NT2/D1 (cell line): Measurements from ENCODE around the gene LYPD6.

ENCODE experiments used
- DNase-seq: peaks from one replicate; pipeline ENCODE4 v3.0.0-alpha.2; 2011; ENCODE audit warnings: low read depth, low spot score
- H3K27me3 ChIP-seq: 2 replicates; pipeline ENCODE4 v1.6.0; 2011; ENCODE audit warnings: mild to moderate bottlenecking; ENCODE audit not compliant: insufficient read length, insufficient read depth
- H3K36me3 ChIP-seq: 2 replicates; pipeline ENCODE4 v1.6.1; 2011; ENCODE audit warnings: mild to moderate bottlenecking, low read length, mixed read lengths; ENCODE audit not compliant: insufficient read depth, insufficient read length
- H3K4me1 ChIP-seq: 2 replicates; pipeline ENCODE4 v1.5.1; 2011; ENCODE audit not compliant: insufficient read depth, insufficient read length
- H3K4me3 ChIP-seq: 2 replicates; pipeline ENCODE4 v1.5.1; 2011; ENCODE audit warnings: low read depth; ENCODE audit not compliant: insufficient read length
- H3K9ac ChIP-seq: 2 replicates; pipeline ENCODE4 v1.6.0; 2011; ENCODE audit warnings: low read depth; ENCODE audit not compliant: insufficient read length
- H3K9me3 ChIP-seq: 2 replicates; pipeline ENCODE4 v1.5.1; 2011; ENCODE audit warnings: mild to moderate bottlenecking, low read length; ENCODE audit not compliant: insufficient read depth
- SUZ12 ChIP-seq: IDR thresholded peaks from 2 replicates; pipeline ENCODE4 v1.6.1; 2011; ENCODE audit not compliant: insufficient read length, insufficient read depth; ENCODE audit errors: extremely low read depth
- YY1 ChIP-seq: IDR thresholded peaks from 2 replicates; pipeline ENCODE4 v1.6.1; 2011; ENCODE audit not compliant: insufficient read length, insufficient read depth
- ZNF274 ChIP-seq: IDR thresholded peaks from 2 replicates; pipeline ENCODE4 v1.6.1; 2011; ENCODE audit warnings: mild to moderate bottlenecking, low read depth, low read length

Gene LYPD6

GRCh38 chr2:149331023-149331400 lies 625 bp downstream of the LYPD6 start:
- H3K4me3 ChIP-seq, result peak overlapping the region; percentile 82
- no peaks in the 10 kb centered on the region for H3K36me3 ChIP-seq
- no peak for DNase-seq
- no peaks in the 10 kb centered on the region for H3K4me1 ChIP-seq
- peak overlapping the region; percentile 89 for H3K9ac ChIP-seq
- TF ChIP-seq ZNF274, result no peak
- no peak for TF ChIP-seq SUZ12
- TF ChIP-seq YY1, result no peak
- H3K27me3 ChIP-seq, result peaks cover 11% of the 10 kb centered on the region
- no peaks in the 10 kb centered on the region for H3K9me3 ChIP-seq

- Histone ChIP-seq H3K4me1 (no peaks in the 10 kb centered on the region), H3K9ac (no peak overlapping the region), H3K4me3 (no peak overlapping the region), H3K9me3 (no peaks in the 10 kb centered on the region; the same call in 1 of the 2 replicates), H3K27me3 (peaks cover 11% of the 10 kb centered on the region), H3K36me3 (no peaks in the 10 kb centered on the region)
- TF ChIP-seq SUZ12, result no peak
- no peak for TF ChIP-seq ZNF274
- TF ChIP-seq YY1, result no peak
- DNase-seq, result no peak
These were observed 2.0 kb downstream of the LYPD6 start for GRCh38 chr2:149332364-149332763.

- Histone ChIP-seq H3K4me1 (no peaks in the 10 kb centered on the region), H3K9me3 (no peaks in the 10 kb centered on the region; the same call in 1 of the 2 replicates), H3K4me3 (no peak overlapping the region), H3K27me3 (peaks cover 11% of the 10 kb centered on the region), H3K36me3 (no peaks in the 10 kb centered on the region), H3K9ac (no peak overlapping the region)
- no peak for TF ChIP-seq YY1
- TF ChIP-seq SUZ12, result no peak
- no peak for TF ChIP-seq ZNF274
- no peak for DNase-seq
These were observed 3.2 kb downstream of the LYPD6 start for GRCh38 chr2:149333636-149334035.

- H3K36me3 ChIP-seq, result no peaks in the 10 kb centered on the region
- no peak overlapping the region for H3K4me3 ChIP-seq
- DNase-seq, result no peak
- no peaks in the 10 kb centered on the region for H3K4me1 ChIP-seq
- TF ChIP-seq SUZ12 (no peak), ZNF274 (no peak), YY1 (no peak)
- peaks cover 11% of the 10 kb centered on the region for H3K27me3 ChIP-seq
- H3K9ac ChIP-seq, result no peak overlapping the region
- no peaks in the 10 kb centered on the region; the same call in 1 of the 2 replicates for H3K9me3 ChIP-seq
These were observed 3.8 kb downstream of the LYPD6 start for GRCh38 chr2:149334156-149334555.

- Histone ChIP-seq H3K4me3 (no peak overlapping the region), H3K27me3 (no peaks in the 10 kb centered on the region), H3K36me3 (no peaks in the 10 kb centered on the region), H3K4me1 (no peaks in the 10 kb centered on the region), H3K9ac (no peak overlapping the region), H3K9me3 (no peaks in the 10 kb centered on the region; the same call in 1 of the 2 replicates)
- no peak for DNase-seq
- TF ChIP-seq YY1 (no peak), SUZ12 (no peak), ZNF274 (no peak)
These were observed 8.9 kb downstream of the LYPD6 start for GRCh38 chr2:149339324-149339723.

- Histone ChIP-seq H3K9ac (no peak overlapping the region), H3K27me3 (no peaks in the 10 kb centered on the region), H3K9me3 (no peaks in the 10 kb centered on the region), H3K4me1 (no peaks in the 10 kb centered on the region), H3K4me3 (no peak overlapping the region), H3K36me3 (no peaks in the 10 kb centered on the region)
- TF ChIP-seq ZNF274, result no peak
- no peak for TF ChIP-seq SUZ12
- no peak for TF ChIP-seq YY1
- DNase-seq, result no peak
These were observed 12.1 kb downstream of the LYPD6 start for GRCh38 chr2:149342509-149342908.

GRCh38 chr2:149344105-149344504 lies 13.7 kb downstream of the LYPD6 start:
- no peaks in the 10 kb centered on the region for H3K27me3 ChIP-seq
- TF ChIP-seq SUZ12, result no peak
- no peak for TF ChIP-seq YY1
- no peak for TF ChIP-seq ZNF274
- no peaks in the 10 kb centered on the region for H3K36me3 ChIP-seq
- no peaks in the 10 kb centered on the region for H3K4me1 ChIP-seq
- H3K9ac ChIP-seq, result no peak overlapping the region
- DNase-seq, result no peak
- H3K4me3 ChIP-seq, result no peak overlapping the region
- H3K9me3 ChIP-seq, result no peaks in the 10 kb centered on the region
